GM21447 (cell line): Measurements from ENCODE around the gene HPS4.
"Not testable (repeated sequence)": the region's sequence is repeated elsewhere in the genome, so short reads cannot be mapped to it uniquely, and the experiment has no call there.

Experiments used
- ATAC-seq: cut with Tn5 transposase; IDR thresholded peaks from one replicate; pipeline ENCODE4 v1.9.1; 2021; ENCODE audit not compliant: unreplicated experiment

The HPS4 gene

GRCh38 chr22:26416670-26417276, 66.8 kb downstream of the HPS4 start:
- ATAC-seq = no peak

DNA sequence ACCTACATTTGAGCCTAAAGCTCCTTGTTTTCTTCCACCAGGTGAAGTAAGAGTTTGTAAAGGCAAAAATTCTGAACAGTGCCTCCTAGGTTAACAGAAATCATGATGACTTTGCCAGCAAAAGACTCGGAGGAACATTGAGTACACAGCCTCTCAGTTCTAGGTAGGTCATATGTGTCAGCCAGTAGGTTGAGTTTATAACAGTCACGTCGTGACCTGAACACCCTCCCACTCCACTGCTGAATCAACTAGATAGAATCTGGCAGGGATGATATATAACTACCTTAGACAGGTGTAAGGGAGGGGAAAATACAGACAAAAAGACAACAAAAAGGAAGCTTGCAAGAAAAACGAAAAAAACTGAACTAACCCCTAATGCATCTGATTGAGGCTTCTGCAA, 67.3 kb downstream of the HPS4 start:
- ATAC-seq = no peak

GRCh38 chr22:26414347-26414746, 69.2 kb downstream of the HPS4 start:
- no peak for ATAC-seq

DNA sequence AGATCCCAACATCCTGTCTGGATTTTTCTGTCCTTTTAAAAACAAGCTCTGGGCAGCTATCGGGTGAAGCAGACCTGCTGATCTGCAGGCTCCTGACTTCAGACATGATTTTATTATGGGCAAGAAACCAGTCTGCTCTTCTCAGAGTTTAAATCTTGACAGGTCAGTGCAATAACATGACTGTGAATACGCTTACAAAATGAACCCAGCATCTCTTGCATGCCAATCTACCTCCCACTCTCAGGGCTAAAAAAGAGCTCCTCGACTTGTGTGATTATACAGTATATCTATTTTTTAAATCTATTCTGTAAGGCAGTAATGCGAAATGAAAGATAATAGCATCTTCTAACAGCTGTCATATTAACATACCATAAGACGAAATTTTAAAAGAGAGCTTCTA, 73.2 kb downstream of the HPS4 start:
- no peak for ATAC-seq

DNA sequence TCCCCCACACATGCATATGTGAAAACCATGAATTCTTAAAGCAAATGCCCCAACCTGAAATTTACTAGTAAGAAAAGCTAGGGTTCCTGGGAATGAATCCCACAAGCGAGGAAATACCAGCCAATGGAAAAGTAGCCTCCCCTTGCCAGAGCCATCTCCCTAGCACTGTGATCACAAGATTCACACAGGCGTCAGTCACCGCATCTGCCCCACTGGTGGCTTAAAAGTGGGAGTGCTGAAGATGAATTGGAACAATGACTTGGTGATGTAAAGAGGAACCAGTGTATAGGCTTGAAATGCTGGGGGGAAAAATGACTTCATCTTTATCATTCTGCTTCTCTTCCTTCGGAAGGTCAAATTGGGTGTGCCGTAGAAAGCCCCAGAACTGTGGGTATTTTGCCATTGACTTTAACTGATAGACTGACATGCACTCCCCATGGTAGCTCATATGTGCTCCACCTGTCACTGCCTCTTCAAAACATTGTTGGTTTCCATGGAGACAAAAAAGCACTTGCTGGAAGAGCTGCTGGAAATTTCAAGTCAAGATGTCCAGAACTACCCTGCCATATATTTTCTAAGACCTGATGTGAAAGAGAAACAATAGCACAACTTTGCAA, 73.8 kb downstream of the HPS4 start:
- ATAC-seq = no peak

- not testable (repeated sequence) for ATAC-seq
Observed at GRCh38 chr22:26408562-26409220, 74.9 kb downstream of the HPS4 start.

- no peak for ATAC-seq
Observed at GRCh38 chr22:26406118-26406517, 77.5 kb downstream of the HPS4 start.

- ATAC-seq = no peak
Observed at GRCh38 chr22:26404851-26405421, 78.6 kb downstream of the HPS4 start.

DNA sequence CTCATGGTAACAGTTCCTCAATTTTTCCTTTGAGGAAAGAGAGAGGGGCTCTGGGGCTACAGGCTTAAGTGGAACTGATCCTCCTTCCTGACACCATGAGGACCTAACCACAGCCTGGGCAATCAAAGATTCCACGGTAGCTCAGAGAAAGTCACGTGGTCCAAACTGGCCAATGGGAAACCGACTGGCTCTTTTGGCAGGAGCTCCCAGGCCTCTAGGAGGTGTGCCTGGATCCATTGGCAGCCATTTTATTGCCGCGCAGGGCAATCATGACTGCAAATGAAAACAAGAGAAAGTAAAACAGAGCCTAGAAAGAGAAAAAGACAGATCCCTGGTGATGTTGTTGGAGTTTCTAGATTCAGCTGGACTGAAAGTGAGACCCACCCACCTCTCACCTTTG, 81.9 kb downstream of the HPS4 start:
- ATAC-seq = no peak
